COR-L47 (cell line): Measurements from ENCODE around the gene SLBP.

Experiments used
- DNase-seq: peaks from one replicate; lab custom pipeline; 2025; lab: John Stamatoyannopoulos, UW

The SLBP gene

DNA sequence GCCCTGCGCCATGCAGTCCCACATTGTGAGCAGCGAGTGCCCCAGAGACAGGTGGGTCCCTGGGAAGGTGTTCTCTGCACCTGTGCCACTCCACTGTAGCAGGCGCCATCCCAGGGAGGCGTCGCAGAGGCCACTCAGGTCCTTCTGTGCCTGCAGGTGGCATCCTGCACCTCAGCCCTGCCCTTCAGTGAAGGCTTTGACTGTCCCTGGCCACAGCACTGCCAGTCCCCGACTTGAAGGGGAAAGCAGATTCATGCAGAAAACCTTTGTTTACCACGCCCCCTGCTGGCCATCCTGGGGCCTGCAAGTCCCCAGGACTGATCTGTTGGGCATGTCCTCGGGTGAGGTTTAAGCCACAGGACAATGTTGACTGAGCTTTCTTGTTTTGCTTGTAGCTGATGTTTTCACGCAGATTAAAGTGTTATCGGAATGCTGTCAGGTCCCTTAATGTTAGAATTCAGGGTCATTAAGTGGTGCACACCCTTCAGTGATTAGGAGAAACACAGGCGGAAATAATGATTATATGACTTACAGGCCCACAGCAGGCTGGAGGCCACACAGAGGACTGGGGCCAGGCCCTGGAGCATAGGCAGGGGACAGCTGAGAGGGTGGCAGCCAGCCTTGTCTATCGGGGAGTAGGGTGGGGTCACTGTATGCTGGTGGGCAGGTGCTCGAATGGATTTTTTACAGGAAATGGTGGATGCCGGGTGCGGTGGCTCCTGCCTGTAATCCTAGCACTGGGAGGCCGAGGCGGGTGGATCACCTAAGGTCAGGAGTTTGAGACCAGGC lies 14.2 kb upstream of the SLBP start:
- DNase-seq: peak; percentile 64

DNA sequence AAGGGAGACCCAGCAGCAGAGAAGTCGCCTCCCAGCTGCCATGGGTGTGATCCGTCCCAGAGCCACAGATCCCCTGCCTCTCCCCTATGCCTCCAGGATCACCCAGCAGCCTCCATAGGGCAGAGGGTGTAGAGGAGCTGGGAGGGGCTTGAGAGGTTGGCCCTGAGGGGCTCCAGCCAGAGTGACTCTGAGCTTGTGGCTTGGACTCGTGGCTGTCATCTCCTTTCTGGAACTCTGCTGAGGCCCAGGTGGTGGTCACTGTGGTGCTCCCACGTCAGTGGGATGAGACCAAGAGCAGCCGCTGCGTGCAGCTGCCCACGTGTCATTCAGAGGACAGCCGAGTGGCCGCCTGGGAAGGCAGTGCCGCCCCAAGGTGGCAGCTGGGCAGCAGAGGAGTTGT lies 13.4 kb upstream of the SLBP start:
- DNase-seq: no peak

DNA sequence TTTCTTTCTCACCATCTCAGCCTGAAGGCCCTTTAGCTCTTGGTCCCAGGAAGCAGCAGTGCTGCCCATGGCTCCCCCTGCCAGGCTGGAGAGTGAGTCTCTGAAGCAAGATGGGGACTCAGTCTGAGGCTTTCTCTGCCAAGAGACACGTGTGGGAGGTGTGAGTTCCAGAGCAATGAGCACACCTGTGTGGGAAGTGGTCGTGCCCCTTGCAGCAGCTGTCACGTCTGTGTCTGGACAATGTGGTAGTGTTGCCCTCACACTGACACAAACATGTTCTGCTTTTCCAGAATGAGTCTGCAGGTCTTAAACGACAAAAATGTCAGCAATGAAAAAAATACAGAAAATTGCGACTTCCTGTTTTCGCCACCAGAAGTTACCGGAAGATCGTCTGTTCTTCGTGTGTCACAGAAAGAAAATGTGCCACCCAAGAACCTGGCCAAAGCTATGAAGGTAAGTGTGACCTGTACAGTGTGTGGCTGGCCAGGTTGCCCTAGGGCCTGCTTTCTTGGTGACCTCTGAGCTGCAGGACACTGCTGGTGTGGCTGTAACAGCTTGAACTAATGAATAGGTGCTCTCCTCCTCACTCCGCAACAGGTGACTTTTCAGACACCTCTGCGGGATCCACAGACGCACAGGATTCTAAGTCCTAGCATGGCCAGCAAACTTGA lies 11.1 kb upstream of the SLBP start:
- no peak for DNase-seq

DNA sequence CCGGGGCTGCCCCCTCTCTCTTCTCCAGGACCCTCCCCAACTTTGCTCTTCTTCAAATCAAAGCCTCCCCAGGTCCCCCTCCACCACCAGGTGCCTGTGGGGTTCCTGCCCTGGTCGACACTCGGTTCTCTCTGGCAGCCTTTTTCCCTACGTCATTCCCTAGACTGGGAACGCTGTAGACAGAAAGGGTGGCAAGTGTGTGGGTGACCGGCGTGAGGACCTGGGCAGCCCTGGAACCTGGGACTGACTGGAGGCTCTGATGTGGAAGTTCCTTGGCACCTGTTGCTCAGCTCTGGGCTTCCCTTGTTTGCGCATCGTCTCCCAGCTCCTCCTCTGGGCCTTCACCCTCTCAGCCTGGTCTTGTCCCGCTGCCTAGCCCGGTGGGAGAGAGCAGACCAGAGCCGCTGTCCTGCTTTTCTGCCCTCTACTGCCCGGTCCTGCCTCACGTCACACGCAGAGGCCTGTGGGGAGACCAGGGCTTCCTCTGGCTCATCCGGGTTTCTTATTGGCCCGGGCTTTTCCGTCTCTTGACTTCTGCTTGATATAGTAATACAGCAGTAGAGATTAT lies 10.5 kb upstream of the SLBP start:
- no peak for DNase-seq

DNA sequence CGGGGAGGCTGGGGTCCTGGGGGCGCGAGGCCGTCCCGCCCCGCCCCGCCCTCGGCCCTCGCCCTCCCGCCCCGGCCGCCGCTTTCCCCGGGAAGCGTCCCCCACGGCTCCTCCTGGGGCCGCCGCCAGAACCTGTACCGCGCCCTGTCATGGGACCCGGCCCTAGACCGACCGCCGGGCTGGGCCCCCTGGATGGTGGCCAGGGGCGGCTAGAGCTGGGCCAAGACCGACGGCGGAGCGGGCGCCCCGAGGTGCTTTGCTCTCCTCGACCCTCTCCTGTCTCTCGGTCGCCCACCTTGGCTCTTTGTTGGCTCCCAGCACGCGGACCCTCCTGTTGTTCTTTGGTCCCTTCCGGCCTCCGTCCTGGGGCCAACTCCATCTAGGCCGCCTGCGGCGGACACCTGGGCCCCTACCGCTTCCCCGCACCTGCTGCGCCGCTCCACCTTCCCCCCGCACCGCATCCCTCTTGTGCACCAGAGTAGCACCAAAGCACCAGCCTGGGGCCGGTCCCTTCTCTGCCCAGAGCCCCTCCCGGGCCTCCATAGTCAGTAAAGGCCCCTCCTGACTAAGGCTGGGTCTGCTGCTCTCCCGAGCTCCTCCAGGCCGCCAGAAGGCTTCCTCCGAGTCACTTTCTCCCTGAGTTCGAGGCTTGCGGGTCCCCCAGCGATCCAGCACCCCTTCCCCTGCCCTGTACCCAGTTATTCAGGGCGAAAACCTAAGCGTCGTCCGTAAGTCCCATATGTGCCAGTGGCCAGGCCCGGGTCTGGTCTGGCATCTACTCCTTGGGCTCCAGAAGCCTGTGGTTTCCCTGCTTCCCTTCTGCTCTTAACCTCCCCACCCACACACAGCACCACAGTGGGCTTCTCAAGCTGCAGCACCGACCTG lies 9.8 kb upstream of the SLBP start:
- no peak for DNase-seq

DNA sequence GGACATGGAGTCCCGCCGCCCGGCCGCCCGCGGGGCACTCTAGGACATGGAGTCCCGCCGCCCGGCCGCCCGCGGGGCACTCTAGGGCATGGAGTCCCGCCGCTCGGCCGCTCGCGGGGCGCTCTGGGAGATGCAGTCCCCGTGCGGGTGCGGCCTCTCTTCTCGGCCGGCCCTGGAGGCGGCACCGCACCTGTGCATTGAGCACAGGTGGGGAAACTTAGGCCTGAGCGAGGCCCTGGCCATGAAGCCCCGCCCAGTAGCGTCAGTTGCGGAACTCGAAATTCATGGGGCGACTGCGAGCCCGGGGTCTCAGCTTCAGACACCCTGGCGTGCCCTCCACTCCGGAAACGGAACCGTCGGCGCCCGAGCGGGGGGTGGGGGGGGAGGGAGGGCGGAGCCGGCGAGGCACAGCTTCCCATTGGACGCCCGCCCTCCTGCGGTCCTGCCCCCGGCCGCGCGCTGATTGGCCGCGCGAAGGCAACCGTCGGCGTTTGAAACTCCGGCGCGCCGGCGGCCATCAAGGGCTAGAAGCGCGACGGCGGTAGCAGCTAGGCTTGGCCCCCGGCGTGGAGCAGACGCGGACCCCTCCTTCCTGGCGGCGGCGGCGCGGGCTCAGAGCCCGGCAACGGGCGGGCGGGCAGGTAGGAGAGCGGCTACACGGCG lies 9.0 kb upstream of the SLBP start, which contains the start of the genes TACC3 and TMEM129:
TACC3 (plus strand) TSS at position 519 of the 663 bp plus-strand sequence. CDS start 1,901 bp downstream, outside the sequence.
TMEM129 (minus strand) TSS at position 321 of the 663 bp plus-strand sequence. CDS start 486 bp downstream, outside the sequence.
- peak; percentile 98 for DNase-seq

DNA sequence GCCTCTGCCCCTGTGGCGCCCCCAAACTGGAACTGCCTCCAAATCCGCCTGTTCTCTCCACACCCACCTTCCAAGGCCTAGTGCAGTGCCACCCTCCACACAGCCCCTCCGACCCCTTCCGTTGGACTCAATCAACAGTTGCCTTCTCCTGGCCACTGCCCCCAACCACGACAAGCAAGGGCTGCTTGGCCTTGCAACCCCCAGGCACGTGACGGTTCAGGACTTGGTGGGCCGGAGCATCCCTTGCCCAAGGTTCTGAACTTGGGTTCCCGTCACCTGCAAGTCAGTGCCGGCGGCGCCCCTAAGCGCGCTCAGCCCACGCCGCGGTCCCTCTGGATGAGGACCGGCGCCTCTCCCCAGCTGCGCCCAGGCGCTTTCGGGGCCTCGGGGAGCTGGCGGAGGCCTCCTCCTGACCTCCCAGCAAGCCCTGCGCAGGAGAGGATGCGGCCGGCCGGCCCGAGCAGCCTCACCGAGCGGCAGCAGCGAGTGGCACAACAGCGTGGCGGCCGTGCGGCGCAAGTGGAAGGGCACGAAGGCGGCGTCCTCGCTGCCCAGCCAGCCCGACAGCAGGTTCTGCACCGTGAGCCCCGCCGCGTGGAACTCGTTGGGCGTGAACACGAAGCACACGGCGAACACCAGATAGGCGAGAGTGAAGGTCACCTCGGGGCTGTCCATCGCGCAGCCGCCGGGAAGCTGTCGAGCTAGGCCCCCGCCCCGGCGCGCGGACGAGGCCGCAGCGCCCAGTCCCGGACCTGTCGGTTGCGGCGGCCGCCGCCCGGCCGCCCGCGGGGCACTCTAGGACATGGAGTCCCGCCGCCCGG lies 8.3 kb upstream of the SLBP start:
- DNase-seq: no peak

DNA sequence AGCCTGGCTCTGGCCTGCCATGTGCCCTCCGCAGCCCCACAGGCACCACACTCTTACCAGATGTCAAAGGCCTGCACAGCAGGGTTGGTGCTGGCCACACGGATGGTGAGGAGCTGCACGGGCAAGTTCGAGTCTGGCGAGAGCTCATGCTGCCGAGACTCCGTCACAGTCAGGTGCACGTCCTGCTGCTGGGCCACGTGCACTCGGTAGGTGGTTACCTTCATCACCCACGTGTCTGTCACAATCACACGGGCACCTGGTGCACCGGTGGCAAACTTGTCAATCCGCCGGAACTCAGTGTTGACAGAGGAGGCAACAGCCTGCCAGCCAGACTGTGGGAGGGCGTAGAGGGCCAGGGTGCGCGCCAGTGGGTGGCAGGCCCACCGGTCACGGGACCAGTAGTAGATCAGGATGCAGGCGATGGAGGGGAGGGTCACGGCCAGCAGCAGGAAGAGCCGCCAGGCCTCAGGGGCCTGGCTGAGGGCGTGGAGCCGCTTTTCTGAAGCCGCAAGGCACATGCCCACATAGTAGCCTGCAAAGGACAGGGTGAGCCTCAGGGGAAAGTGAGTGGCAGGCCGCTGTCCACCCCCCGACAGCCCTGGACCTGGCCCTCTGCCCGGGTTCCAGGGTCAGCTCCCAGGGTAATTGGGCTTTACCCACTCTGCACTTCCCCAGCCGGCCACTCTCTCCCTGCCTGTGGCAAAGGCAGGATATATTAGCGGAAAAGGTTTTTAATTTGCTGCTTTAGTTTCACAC lies 6.2 kb upstream of the SLBP start:
- peak; percentile 78 for DNase-seq

DNA sequence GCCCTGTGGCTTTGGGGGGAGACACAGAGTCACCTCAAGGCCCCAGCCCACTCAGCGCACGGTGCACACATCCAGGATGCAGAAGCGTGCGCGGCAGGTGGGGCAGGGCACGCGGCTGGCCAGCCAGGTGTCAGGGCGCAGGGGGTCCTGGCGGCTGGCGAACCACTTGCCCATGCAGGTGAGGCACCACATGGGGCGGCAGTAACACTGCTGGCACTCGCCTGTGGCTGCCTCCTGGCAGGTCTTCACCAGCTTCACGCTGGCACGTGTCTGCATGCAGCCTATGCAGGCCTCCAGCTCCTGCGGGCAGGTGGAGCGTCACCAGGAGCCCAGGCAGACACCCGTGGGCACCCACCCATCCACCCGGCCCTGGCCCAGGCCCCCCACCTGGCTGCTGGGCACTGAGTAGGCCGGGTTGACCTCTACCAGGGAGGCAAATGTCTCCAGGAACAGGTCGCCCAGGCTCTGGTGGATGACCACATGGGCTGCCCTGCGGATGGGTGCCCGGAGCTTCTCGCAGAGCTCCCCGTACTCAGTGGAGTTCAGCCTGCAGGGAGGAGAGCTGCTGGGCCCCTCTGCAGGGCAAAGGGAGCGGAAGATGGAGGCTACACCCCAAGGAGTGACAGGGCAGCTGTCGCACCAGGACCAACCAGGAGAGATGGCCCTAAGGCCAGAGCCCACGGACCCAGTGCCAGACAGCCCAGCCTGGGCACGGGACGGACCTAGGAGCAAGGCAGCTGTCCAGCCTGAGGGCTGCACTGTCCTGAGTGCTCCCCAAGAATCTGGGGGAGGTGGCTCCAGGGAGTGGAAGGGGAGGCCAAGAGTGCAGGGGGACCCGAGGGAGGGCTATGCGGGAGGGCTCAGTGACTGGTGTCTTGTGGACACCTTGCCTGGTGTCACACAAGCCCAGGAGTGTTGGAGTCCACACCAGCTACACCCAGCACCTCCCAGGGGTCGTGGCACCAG lies 5.3 kb upstream of the SLBP start:
- peak; percentile 87 for DNase-seq

DNA sequence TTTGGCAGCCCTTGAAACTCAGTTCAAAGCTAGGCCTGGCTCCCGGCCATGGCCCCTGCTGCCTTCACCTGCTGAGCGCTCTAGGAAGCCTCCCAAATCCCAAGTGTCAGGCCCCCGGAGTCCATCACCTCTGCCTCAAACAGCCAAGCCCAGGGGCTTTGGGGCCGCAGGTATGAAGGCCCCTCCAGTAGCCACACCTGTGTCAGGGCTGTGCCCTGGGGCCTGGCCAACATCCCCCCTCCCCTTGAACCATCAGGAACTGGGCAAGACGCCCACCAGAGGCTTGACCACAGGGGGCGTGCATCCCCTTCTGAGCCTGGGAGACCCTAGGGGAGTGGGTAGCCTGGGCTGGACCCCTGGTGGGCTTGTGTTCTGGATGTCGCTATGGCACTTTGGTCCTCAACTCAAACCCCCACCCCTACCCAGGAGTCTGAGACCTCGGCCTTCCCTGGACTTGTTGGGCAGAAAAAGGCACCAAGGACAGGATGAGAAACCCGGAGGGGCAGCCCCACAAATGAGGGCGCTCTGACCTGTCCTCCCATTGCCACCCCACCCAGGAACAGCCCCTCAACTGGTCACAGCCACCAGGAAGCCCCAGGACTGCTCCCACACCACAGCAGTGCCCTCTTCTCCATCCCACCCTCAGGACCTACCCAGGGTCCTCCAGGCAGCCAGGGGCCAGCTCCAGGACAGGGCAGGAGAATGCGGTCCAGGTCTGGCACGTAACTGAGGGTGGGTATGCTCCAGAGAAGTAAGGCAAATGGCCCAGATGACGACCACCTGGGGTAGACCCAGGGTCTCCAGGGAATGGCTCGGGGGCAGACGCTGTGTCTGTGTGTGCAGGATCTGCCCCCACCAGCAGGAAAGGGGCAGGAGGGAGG lies 4.2 kb upstream of the SLBP start:
- no peak for DNase-seq

DNA sequence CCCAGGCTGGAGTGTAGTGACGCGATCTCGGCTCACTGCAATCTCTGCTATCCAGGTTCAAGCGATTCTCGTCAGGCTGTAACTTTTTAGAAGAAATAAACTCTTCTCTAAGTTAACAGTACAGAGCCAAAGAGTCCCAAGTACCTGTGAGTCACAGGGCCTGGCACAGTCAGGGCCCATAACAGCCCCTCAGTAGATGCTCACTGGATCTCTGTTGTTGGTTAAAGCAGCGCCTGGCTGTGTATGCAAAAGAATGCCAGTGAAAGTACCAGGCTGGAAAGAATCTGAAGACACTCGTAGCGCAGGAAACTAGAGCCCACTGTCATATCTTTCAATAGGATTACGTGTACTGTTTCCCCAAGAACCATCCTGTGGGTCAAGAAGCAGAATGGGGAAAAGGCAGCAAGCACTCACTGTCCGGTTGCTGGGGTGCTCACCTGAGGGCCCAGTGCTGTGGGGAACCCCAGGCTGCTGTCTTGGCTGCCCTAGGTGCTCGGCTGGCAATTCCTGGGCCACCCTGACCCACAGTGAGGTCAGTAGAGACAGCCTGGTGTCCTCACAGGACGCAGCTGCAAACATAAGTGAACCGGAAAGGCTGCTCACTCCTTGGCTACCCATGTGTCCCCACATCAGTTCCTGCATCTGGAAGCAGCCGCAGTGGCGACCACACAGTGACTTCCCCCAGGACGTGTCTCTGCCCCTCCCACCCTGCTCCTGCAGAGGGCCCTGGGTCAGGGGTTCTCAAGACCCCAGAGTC lies 3.1 kb upstream of the SLBP start:
- no peak for DNase-seq

DNA sequence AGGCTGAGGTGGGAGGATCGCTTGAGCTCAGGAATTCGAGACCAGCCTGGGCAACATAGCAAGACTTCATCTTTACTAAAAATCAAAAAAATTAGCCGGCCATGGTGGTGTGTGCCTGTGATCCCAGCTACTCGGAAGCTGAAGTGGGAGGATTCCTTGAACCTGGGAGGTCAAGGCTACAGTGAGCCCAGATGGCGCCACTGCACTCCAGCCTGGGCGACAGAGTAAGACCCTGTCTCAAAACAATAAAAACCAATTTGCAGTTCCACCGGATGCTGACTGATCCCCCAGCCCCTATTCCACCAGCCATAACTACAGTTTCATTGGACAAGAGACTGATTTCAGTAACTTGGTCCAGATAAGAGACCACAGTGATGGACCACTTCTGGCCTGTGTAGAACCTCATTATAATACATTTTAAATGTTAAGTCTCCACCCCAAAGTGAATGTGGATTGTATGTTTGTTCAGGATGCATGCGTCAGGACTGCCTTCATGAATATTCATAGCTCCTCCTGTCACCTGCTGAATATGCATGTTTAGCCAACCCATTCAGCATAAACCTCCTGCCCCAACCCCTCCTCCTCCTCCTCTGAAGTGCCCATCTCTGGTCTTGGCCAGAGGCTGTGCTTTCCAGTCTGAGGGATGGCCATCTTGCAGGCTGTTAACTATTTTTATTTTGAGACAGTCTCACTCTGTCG lies 2.3 kb upstream of the SLBP start:
- no peak for DNase-seq

DNA sequence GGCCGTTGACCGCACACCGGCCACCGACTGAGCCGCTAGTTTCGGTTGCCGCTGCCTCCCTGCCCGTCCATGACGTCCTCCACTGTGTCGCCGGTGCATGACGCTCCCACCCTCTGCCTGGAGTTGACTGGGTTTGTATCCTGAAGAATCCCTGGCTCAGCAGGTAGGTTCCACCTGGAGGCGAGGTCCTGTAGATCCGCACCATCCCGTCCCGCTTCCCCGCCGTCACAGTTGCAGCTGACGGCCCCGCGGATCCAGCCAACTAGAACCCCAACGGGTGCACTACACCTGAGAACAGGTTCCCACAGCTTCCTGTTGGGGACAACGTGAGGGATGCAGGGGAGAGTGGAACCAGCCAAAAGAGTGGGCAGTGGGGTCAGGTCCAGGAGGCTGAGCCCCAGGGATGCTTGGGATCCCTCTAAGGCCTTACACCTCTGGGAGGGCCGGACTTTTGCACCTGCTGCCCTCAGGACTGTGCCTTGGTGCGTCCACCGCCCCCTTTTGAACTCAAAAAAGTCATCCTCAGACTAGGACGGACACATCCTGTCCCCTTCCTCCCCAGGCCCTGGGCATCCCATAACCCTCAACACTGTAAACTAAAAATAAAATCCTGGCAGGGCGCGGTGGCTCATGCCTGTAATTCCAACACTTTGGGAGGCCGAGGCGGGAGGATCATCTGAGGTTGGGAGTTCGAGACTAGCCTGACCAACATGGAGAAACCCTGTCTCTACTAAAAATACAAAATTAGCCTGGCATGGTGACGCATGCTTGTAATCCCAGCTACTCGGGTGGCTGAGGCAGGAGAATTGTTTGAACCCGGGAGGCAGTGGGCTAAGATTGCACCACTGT lies 1.1 kb upstream of the SLBP start:
- peak; percentile 36 for DNase-seq

DNA sequence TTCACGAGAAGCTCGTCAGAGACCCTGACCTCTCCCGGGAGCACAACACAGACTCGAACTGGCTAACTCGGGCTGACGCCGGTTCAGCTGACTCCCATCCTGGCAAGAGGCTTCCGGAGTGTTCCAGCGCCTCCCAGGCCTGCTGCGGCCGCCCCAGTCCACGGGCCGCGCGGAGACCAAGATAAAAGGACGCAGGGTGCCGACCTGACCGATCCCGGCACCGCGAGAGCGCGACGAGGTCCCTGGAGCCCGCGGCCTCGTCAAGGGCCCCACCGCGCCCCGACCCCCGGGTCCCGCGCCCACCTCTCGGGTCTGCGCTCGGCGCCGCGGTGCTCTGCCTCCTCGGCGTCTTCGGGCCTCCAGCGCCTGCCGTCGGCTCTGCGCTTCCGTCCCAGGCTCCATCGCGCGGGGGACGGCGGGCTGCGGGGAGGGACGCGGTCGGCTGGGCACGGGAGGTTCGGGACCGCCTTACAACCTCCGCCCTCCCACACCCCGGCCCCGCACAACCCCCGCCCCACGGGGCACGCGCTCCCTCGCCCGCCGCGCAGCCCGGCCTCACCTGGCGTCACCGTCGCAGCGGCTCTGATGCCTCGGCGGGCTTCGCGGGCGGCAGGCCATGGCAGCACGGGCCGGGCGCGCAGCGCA lies 426 bp downstream of the SLBP start:
- DNase-seq: no peak

DNA sequence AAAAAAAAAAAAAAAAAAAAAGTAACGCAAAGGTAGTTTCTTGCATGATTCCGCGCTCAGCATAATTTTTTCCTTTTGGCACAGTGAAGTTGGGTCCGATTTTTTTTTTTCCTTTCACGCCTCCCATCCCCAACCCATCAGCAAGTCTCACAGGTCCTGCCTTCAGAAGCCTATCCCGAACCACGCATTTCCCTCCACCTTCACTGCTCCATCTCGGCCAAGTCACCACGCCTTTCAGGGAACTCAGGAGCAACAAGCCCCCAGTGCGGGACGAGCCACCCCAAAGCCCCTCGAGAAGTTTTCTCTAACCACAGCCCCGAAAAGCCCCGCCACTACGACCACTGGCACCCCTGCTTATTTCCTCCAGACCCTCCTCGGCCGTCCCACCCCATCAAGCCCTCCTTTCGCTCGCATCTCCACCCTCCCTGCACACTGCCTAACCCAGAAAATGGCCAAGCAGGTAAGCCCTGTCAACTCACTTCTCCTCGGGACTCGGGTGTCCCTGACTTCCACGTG lies 1.0 kb downstream of the SLBP start:
- DNase-seq: no peak
